ENCODE results near the gene NOP9.
"Not testable (repeated sequence)": the region's sequence is repeated elsewhere in the genome, so short reads cannot be mapped to it uniquely, and the experiment has no call there.

NOP9 gene

DNA sequence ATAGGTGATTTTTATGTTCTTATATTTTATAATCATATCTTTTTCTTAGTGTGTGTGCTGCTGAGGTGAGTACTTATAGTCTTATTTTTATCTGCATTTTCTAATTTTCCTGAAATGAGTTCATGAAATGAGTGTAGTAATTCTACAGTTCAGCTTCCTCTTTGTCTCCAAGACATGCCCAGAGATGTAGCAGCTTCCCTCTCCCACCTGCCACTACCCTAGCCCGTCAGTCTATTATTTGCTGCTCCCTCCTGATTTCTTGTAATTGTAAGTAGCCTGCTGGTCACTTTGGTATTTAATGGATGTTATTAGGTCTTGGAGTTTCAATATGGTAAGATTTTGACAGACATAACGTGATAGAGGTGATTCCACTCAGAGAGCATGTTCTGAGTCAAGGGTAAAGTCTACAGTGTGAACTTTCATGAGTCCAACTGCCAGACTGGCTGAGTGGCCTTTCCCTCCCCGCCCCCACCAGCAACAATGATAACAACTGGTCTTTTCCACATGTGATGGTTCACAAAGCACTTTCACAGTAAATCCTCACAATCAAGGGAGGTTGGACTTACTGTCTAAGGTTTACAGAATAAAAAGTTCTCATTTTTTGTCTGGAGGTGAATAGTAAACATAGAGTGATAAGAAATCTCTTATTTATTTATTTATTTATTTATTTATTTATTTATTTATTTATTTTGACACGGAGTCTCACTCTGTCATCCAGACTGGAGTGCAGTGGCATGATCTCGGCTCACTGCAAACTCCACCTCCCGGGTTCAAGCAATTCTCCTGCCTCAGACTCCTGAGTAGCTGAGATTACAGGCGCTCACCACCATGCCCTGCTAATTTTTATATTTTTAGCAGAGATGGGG lies 44.4 kb downstream of the NOP9 start:
- no peak overlapping the region for H3K4me3 ChIP-seq (ENCODE audit: low read length)
- DNase-seq (ENCODE audit: low read depth): no peak
- TF ChIP-seq, protein P1, sequence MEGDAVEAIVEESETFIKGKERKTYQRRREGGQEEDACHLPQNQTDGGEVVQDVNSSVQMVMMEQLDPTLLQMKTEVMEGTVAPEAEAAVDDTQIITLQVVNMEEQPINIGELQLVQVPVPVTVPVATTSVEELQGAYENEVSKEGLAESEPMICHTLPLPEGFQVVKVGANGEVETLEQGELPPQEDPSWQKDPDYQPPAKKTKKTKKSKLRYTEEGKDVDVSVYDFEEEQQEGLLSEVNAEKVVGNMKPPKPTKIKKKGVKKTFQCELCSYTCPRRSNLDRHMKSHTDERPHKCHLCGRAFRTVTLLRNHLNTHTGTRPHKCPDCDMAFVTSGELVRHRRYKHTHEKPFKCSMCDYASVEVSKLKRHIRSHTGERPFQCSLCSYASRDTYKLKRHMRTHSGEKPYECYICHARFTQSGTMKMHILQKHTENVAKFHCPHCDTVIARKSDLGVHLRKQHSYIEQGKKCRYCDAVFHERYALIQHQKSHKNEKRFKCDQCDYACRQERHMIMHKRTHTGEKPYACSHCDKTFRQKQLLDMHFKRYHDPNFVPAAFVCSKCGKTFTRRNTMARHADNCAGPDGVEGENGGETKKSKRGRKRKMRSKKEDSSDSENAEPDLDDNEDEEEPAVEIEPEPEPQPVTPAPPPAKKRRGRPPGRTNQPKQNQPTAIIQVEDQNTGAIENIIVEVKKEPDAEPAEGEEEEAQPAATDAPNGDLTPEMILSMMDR (conservative IDR thresholded peaks at IDR 0.05; ENCODE audit: low read depth, low read length): no peak

DNA sequence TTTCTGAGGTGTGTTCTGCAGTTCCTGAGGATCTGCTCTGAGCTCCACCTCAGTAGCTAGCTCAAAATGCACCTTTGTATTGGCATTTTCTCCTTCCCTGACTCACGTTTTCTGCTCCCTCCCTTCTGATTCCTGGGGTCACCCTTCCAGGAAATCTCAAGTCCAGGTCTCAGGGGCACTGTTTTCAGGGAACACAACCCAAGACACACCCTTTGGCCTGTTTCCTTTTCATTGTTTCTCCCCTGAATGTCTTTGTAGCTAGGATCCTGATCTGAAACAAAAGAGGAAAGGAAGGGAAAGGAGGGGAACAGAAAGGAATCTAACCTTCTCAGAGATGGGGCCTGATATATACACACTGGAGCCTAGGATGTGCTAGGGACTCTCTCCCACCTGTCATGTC lies 47.5 kb downstream of the NOP9 start:
- TF ChIP-seq, protein P1 (conservative IDR thresholded peaks at IDR 0.05; ENCODE audit: low read depth, low read length): no peak
- H3K4me3 ChIP-seq (ENCODE audit: low read length): no peak overlapping the region
- DNase-seq (ENCODE audit: low read depth): no peak

- DNase-seq (ENCODE audit: low read depth): no peak
- TF ChIP-seq, protein P1 (conservative IDR thresholded peaks at IDR 0.05; ENCODE audit: low read depth, low read length): no peak
- H3K4me3 ChIP-seq (ENCODE audit: low read length): no peak overlapping the region
Observed at GRCh38 chr14:24348186-24348585, 48.5 kb downstream of the NOP9 start.

DNA sequence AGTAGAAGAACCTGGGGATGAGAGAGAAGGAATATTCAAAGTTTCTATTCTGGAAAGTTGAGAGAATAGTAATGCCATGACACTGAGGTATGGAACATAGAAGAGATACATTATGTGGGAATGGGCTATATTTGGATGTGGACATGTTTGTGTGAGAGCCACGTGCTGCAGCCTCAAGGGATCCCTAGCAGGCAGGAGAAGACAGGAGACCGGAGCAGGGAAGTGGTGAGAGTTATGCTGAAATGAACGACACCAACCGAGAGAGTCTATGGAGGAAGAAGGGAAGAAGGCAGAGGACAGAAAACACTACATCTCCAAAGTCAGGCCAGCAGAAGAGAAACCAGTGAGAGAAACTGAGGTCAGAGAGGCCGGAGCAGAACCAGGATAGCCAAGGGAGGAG lies 50.1 kb downstream of the NOP9 start:
- no peak overlapping the region for H3K4me3 ChIP-seq (ENCODE audit: low read length)
- DNase-seq (ENCODE audit: low read depth): no peak
- TF ChIP-seq, protein P1 (conservative IDR thresholded peaks at IDR 0.05; ENCODE audit: low read depth, low read length): no peak

GRCh38 chr14:24351517-24351916 lies 51.9 kb downstream of the NOP9 start:
- TF ChIP-seq, protein P1 (conservative IDR thresholded peaks at IDR 0.05; ENCODE audit: low read depth, low read length): peak; percentile 18
- no peak for DNase-seq (ENCODE audit: low read depth)

DNA sequence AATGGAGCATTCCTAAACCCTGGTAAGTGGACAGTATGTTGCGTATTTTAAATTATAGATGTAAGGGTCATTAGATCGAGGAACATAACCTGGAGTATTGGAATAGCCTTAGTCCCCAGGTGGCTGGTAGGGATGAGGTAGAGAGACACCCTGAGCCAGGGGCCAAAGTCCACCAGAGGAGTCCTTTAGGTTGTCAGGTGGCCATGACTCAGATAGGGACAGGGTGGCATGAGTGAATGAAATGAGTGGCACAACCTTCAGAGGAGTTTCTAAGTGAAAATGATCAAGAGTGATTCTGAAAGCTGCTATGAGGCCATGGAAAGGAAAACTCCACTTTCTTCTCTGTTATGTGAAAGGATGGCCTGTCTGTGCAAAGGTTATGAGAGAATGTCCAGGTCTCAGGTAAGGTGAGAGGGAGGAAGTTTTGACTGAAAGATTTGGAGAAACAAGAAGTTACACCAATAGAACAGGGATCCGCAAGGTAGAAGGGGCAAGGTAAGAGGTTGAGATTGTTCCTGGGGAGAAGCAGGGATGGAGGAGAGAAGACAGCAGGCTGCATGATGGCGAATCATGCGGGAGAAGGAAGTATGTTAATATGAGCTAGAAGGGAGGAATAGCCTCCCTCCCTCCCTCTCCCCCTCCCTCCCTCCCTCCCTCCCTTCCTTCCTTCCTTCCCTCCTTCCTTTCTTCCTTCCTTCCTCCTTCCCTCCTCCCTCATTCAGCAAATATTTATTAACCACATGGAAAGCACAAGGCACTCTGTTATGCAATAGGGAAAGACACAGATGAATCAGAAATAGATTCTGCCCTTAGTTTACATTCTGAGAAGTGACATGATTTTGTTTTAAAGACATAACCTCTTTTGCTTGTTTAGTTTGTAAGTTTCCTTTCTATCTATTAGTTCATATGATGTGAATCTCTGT lies 54.2 kb downstream of the NOP9 start:
- H3K4me3 ChIP-seq (ENCODE audit: low read length): no peak overlapping the region
- DNase-seq (ENCODE audit: low read depth): no peak
- TF ChIP-seq, protein P1 (conservative IDR thresholded peaks at IDR 0.05; ENCODE audit: low read depth, low read length): no peak

More at GRCh38 chr14:24351517-24351916, 51.9 kb downstream of the NOP9 start:
- no peak overlapping the region for H3K4me3 ChIP-seq (ENCODE audit: low read length)

GRCh38 chr14:24354482-24354825 lies 54.8 kb downstream of the NOP9 start:
- H3K4me3 ChIP-seq (ENCODE audit: low read length); DNase-seq (ENCODE audit: low read depth): not testable (repeated sequence)
